Colonic mucosa (tissue), 4 donors: Measurements from ENCODE around the gene RARA. TPM values are rescaled to one million over a fixed set of nuclear protein-coding genes. Genes with fewer than 3 reads are reported as not detected.
A peak's percentile ranks its signal among the peaks of the same experiment; 100 is the strongest.

Experiments
- DNase-seq: peaks from one replicate; pipeline ENCODE4 v3.0.0-alpha.2; 2020
- H3K27ac ChIP-seq: fragments of 200-600 bp; one replicate; pipeline ENCODE4 v1.8.0; 2021
- H3K27me3 ChIP-seq: fragments of 200-600 bp; one replicate; pipeline ENCODE4 v1.8.0; 2021
- H3K36me3 ChIP-seq: fragments of 200-600 bp; one replicate; pipeline ENCODE4 v1.8.0; 2021
- H3K4me1 ChIP-seq: fragments of 200-600 bp; one replicate; pipeline ENCODE4 v1.8.0; 2021; ENCODE audit warnings: mild to moderate bottlenecking
- H3K4me3 ChIP-seq: fragments of 200-600 bp; one replicate; pipeline ENCODE4 v1.8.0; 2021
- H3K9ac ChIP-seq, 2 donors: one replicate each; pipeline ENCODE4 v1.7.0; 2013; ENCODE audit warnings: control low read depth in 2 of 2, low read depth in 2 of 2, low read length in 2 of 2
- H3K9me3 ChIP-seq: fragments of 200-600 bp; one replicate; pipeline ENCODE4 v1.8.0; 2021
- intact Hi-C: fragments of 100-400 bp; cut with DNase I; formaldehyde crosslinking; loops from one replicate; pipeline ENCODE4 v1.14.1; 2022
- total RNA-seq, 2 donors: library from RNA; stranded (reverse); fragmentation: NEBNext Ultra II Directional in 1 of 2; extraction: Animal tissue kit (Norgen Biotek cat#: 25700) in 1 of 2; gene quantifications; one replicate each; pipeline ENCODE4 v1.2.1, GENCODE V29; 2021
- TF ChIP-seq, protein P1 (sequence below): fragments of 200-600 bp; IDR thresholded peaks from one replicate; pipeline ENCODE4 v1.8.0; 2022; ENCODE audit warnings: antibody characterized with exemption, mild to moderate bottlenecking
- donor health status: healthy.
- donor health status: DM: no; HTN: no; CAD: no.
- donor health status: DM: no; HTN: no; CAD: no.

The RARA gene
- total RNA-seq, 2 donors from 2014 or later = 25.6 to 46.7 TPM

DNA sequence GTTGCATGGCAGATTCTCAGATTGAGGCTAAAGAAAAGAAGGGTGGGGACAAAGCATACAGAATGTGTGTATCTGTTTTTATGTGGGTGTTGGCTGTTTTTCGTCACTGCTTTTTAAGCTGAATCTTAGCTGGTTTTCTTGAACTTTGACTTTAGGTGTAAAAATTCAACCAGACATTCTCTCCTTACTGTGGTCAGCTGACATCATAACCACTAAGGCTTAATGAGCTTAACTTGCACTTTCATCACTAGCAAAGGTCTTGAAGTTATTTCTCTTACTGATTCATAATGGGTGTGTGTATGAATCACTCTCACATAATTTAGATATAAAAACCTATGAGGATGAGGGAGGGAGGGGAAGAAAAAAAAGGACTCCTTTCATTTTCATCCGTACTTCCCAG is 25.3 kb upstream of the RARA start:
- peak overlapping the region in 1 of 2 donors; percentile 23 for H3K9ac ChIP-seq
- H3K9me3 ChIP-seq = no peaks in the 10 kb centered on the region
- intact Hi-C loops = no loop called here
- DNase-seq = peak; percentile 40
- H3K4me1 ChIP-seq = peaks cover 4% of the 10 kb centered on the region
- H3K27me3 ChIP-seq = no peaks in the 10 kb centered on the region
- TF ChIP-seq, protein P1, sequence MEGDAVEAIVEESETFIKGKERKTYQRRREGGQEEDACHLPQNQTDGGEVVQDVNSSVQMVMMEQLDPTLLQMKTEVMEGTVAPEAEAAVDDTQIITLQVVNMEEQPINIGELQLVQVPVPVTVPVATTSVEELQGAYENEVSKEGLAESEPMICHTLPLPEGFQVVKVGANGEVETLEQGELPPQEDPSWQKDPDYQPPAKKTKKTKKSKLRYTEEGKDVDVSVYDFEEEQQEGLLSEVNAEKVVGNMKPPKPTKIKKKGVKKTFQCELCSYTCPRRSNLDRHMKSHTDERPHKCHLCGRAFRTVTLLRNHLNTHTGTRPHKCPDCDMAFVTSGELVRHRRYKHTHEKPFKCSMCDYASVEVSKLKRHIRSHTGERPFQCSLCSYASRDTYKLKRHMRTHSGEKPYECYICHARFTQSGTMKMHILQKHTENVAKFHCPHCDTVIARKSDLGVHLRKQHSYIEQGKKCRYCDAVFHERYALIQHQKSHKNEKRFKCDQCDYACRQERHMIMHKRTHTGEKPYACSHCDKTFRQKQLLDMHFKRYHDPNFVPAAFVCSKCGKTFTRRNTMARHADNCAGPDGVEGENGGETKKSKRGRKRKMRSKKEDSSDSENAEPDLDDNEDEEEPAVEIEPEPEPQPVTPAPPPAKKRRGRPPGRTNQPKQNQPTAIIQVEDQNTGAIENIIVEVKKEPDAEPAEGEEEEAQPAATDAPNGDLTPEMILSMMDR = no peak
- no peaks in the 10 kb centered on the region for H3K36me3 ChIP-seq
- H3K27ac ChIP-seq = peak overlapping the region; percentile 85
- no peak overlapping the region for H3K4me3 ChIP-seq

DNA sequence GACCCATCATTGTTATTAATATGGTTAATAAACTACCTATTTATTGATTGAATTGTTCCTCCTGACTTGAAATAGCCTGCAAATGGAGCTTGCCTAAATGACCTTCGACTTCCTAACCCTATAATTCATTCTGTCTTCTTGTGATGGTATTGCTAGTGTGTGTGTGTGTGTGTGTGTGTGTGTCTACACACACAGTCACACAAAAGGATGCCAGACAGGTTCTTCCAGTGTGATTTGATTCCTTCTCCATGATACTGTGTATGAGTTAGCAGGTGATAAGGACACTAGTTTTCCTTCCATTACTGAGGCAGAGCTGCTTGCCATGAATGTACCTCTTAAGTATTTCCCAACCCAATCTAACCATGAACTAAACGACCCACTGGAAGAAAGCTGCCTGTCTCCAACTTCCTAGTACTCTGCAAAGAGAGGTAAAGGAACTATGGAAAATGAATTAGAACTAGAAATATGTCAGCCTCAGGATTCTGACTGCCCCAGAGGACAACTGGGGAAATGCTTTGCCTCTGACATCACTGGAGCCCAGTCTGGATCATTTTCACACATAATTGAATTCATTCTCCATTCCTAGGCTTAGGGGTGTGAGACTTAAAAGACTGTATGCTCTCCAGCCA is 24.8 kb upstream of the RARA start:
- Histone ChIP-seq H3K9ac (peak overlapping the region in 1 of 2 donors; percentile 23), H3K36me3 (no peaks in the 10 kb centered on the region), H3K27me3 (no peaks in the 10 kb centered on the region), H3K27ac (peak overlapping the region; percentile 85), H3K4me1 (peaks cover 4% of the 10 kb centered on the region), H3K9me3 (no peaks in the 10 kb centered on the region), H3K4me3 (no peak overlapping the region)
- intact Hi-C loops = no loop called here
- TF ChIP-seq, protein P1 = no peak
- DNase-seq = peak; percentile 69

DNA sequence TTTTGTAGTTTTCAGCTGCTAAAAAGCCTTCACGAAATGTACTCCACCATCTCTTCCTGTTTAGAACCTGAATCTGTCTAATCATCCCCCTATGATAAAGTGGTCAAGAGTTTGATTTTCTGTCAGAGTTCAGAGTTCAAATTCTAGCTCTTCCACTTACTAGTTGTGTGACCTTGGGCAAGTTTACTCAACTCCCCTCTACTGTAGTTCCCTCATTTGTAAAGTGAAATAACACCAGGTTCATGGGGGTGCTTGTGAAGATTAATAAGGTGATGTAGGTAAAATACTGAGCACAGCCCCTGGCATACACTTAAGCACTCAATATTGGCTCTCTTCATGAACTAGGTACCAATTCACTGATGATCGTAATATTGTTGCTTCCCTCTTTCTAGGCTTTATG is 22.5 kb upstream of the RARA start:
- intact Hi-C loops = no loop called here

DNA sequence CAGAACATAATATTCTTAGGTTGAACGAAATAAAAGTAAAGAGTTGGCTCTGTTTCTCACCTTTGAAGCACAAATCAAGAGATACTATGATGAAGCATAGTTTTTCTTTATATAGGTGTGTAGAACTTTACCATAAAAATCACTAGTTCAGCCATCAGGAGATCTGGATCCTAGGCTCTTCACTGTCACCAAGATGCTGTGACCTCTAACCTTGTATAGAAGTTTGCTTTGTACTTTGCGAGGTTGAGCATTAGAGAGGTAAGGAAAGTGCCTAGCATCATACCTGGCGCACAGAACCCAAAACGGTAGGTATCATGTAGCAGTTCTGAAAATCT is 21.9 kb upstream of the RARA start:
- H3K36me3 ChIP-seq = no peaks in the 10 kb centered on the region
- intact Hi-C loops = no loop called here
- no peak overlapping the region for H3K27ac ChIP-seq
- peak overlapping the region in 1 of 2 donors; percentile 21 for H3K9ac ChIP-seq
- no peak overlapping the region for H3K4me3 ChIP-seq
- no peaks in the 10 kb centered on the region for H3K9me3 ChIP-seq
- H3K4me1 ChIP-seq = peaks cover 4% of the 10 kb centered on the region
- TF ChIP-seq, protein P1 = no peak
- no peak for DNase-seq
- H3K27me3 ChIP-seq = no peaks in the 10 kb centered on the region

More for the DNA sequence above, 22.5 kb upstream of the RARA start:
- Histone ChIP-seq H3K4me3 (no peak overlapping the region), H3K36me3 (no peaks in the 10 kb centered on the region), H3K4me1 (peaks cover 4% of the 10 kb centered on the region), H3K27me3 (no peaks in the 10 kb centered on the region), H3K27ac (no peak overlapping the region), H3K9ac (no peak overlapping the region), H3K9me3 (no peaks in the 10 kb centered on the region)
- DNase-seq = no peak
- TF ChIP-seq, protein P1 = no peak

DNA sequence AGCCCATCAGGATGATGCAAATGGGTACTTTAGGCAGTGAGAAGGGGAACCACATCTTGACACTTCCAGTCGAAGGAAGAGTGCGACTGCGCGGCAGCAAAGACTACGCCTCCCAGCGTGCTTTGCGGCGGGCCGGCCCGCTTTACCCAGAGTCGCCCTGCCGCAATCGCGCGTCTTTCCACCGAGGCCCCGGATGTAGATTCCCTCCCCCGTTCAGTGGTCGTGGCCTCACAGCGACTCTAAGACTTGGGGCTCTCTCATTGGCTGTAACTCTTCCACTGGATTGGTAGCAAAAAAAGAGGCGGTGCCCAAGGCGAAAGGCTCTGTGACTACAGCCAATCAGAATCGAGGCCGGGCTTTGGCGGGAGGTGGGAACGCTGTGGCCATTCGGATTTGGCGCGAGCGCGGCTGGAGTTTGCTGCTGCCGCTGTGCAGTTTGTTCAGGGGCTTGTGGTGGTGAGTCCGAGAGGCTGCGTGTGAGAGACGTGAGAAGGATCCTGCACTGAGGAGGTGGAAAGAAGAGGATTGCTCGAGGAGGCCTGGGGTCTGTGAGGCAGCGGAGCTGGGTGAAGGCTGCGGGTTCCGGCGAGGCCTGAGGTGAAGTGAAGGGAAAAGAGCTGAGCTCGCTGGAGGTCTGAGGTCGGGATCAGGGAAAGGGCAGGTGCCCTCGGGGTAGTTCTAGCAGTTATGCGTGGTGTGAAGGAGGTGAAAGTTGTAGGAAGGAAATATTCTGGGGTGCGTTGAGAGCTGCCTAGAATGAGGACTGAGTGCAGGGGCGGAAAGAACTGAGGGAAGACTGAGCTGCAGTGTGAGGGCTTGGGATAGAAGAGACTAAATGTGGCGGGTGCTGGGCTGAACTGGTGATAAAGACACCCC is 21.2 kb upstream of the RARA start, which contains the start of gene CDC6:
Gene CDC6, plus strand, starts transcription at position 386 of the 876 bp plus-strand sequence. CDS start 1,542 bp downstream, outside the sequence.
- intact Hi-C loops = no loop called here
- peaks cover 4% of the 10 kb centered on the region for H3K4me1 ChIP-seq
- TF ChIP-seq, protein P1 = no peak
- peak within 1 kb of the TSS; percentile 62 for H3K4me3 ChIP-seq
- DNase-seq = peak; percentile 99
- no peaks in the 10 kb centered on the region for H3K9me3 ChIP-seq
- no peaks in the 10 kb centered on the region for H3K36me3 ChIP-seq
- H3K27ac ChIP-seq = no peak within 1 kb of the TSS
- H3K9ac ChIP-seq = peak within 1 kb of the TSS; percentile 57 to 85
- H3K27me3 ChIP-seq = no peaks in the 10 kb centered on the region
